Panc1 (cell line): Measurements from ENCODE around the gene WDR82.

Experiments
- CTCF ChIP-seq: fragments of 450-650 bp; IDR thresholded peaks from 2 replicates; pipeline ENCODE4 v1.5.1; 2017; ENCODE audit warnings: mild to moderate bottlenecking
- POLR2AphosphoS5 ChIP-seq: IDR thresholded peaks from 2 replicates; pipeline ENCODE4 v1.6.1; 2012; ENCODE audit warnings: mild to moderate bottlenecking, low read depth, low read length, moderate library complexity
- REST ChIP-seq, 2 experiments: IDR thresholded peaks; 2 replicates each; pipeline ENCODE4 v1.6.1; 2011 to 2012; ENCODE audit warnings: low read depth in 2 of 2, control low read depth in 1 of 2, low read length in 1 of 2, mild to moderate bottlenecking in 1 of 2, moderate library complexity in 1 of 2; ENCODE audit not compliant: insufficient read depth in 1 of 2
- SIN3A ChIP-seq: IDR thresholded peaks from 2 replicates; pipeline ENCODE4 v1.6.1; 2012; ENCODE audit warnings: low read depth, mild to moderate bottlenecking, low read length, moderate library complexity, borderline replicate concordance; ENCODE audit not compliant: insufficient read depth
- TCF7L2 ChIP-seq: IDR thresholded peaks from 2 replicates; pipeline ENCODE4 v1.6.1; 2011; ENCODE audit warnings: mild to moderate bottlenecking, low read depth, low read length, inconsistent platforms

- TF ChIP-seq POLR2AphosphoS5 (no peak), CTCF (no peak), REST (IDR thresholded peaks at IDR 0.05; ENCODE audit: insufficient read depth in 1 of 2, low read depth in 2 of 2, low read length in 1 of 2) (no peak), TCF7L2 (no peak), SIN3A (no peak)
These were observed 25.4 kb upstream of the WDR82 start for GRCh38 chr3:52303811-52304210.
